A549 (cell line): Measurements from ENCODE around the gene FOXB2.
"Not testable (repeated sequence)": the region's sequence is repeated elsewhere in the genome, so short reads cannot be mapped to it uniquely, and the experiment has no call there.

Experiments used
- CBX2 ChIP-seq: fragments of 200-600 bp; sonication (generic); IDR thresholded peaks from 2 replicates; pipeline ENCODE4 v1.6.1; 2016; ENCODE audit warnings: low read depth, mild to moderate bottlenecking, borderline replicate concordance
- POLR2A ChIP-seq: IDR thresholded peaks from 2 replicates; pipeline ENCODE4 v1.6.1; 2012; ENCODE audit warnings: mild to moderate bottlenecking, low read length
- RAD21 ChIP-seq, 2 experiments: fragments of >200 bp in 1 of 2; sonication (Bioruptor Twin) in 1 of 2; formaldehyde crosslinking in 1 of 2; IDR thresholded peaks in 1 of 2; conservative IDR thresholded peaks in 1 of 2; 2 replicates in 1 of 2; 3 replicates in 1 of 2; pipeline ENCODE4 v1.6.1; 2012 to 2018; ENCODE audit warnings: inconsistent platforms in 1 of 2
- ZNF302 ChIP-seq: fragments of 250-450 bp; sonication (Bioruptor Pico); IDR thresholded peaks from 2 replicates; pipeline ENCODE4 v1.9.0; 2021; ENCODE audit warnings: inconsistent platforms, mild to moderate bottlenecking, moderate library complexity
- TF ChIP-seq, protein P1 (sequence below): fragments of >200 bp; sonication (Bioruptor Twin); formaldehyde crosslinking; IDR thresholded peaks from 3 replicates; pipeline ENCODE4 v1.5.1; 2016
- TF ChIP-seq, protein P2 (sequence below): fragments of 200-600 bp; sonication (generic); IDR thresholded peaks from 2 replicates; pipeline ENCODE4 v1.6.1; 2016; ENCODE audit warnings: antibody characterized with exemption, mild to moderate bottlenecking, moderate library complexity
- TF ChIP-seq, protein P3 (sequence below): fragments of 450-650 bp; IDR thresholded peaks from 2 replicates; pipeline ENCODE4 v1.6.1; 2014; ENCODE audit warnings: antibody characterized with exemption
- TF ChIP-seq, protein P4 (sequence below): IDR thresholded peaks from 2 replicates; pipeline ENCODE4 v1.6.1; 2012

DNA sequence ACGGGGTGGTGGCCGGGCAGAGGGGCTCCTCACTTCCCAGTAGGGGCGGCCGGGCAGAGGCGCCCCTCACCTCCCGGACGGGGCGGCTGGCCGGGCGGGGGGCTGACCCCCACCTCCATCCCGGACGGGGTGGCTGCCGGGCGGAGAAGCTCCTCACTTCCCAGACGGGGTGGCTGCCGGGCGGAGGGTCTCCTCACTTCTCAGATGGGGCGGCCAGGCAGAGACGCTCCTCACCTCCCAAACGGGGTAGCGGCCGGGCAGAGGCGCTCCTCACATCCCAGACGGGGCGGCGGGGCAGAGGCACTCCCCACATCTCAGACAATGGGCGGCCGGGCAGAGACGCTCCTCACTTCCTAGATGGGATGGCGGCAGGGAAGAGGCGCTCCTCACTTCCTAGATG, 41.2 kb downstream of the FOXB2 start:
- TF ChIP-seq POLR2A; RAD21 (conservative IDR thresholded peaks at IDR 0.05 in 1 of 2, IDR thresholded peaks at IDR 0.05 in 1 of 2); ZNF302; CBX2: not testable (repeated sequence)
- TF ChIP-seq, protein P1, sequence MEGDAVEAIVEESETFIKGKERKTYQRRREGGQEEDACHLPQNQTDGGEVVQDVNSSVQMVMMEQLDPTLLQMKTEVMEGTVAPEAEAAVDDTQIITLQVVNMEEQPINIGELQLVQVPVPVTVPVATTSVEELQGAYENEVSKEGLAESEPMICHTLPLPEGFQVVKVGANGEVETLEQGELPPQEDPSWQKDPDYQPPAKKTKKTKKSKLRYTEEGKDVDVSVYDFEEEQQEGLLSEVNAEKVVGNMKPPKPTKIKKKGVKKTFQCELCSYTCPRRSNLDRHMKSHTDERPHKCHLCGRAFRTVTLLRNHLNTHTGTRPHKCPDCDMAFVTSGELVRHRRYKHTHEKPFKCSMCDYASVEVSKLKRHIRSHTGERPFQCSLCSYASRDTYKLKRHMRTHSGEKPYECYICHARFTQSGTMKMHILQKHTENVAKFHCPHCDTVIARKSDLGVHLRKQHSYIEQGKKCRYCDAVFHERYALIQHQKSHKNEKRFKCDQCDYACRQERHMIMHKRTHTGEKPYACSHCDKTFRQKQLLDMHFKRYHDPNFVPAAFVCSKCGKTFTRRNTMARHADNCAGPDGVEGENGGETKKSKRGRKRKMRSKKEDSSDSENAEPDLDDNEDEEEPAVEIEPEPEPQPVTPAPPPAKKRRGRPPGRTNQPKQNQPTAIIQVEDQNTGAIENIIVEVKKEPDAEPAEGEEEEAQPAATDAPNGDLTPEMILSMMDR, result not testable (repeated sequence)
- TF ChIP-seq, protein P2, sequence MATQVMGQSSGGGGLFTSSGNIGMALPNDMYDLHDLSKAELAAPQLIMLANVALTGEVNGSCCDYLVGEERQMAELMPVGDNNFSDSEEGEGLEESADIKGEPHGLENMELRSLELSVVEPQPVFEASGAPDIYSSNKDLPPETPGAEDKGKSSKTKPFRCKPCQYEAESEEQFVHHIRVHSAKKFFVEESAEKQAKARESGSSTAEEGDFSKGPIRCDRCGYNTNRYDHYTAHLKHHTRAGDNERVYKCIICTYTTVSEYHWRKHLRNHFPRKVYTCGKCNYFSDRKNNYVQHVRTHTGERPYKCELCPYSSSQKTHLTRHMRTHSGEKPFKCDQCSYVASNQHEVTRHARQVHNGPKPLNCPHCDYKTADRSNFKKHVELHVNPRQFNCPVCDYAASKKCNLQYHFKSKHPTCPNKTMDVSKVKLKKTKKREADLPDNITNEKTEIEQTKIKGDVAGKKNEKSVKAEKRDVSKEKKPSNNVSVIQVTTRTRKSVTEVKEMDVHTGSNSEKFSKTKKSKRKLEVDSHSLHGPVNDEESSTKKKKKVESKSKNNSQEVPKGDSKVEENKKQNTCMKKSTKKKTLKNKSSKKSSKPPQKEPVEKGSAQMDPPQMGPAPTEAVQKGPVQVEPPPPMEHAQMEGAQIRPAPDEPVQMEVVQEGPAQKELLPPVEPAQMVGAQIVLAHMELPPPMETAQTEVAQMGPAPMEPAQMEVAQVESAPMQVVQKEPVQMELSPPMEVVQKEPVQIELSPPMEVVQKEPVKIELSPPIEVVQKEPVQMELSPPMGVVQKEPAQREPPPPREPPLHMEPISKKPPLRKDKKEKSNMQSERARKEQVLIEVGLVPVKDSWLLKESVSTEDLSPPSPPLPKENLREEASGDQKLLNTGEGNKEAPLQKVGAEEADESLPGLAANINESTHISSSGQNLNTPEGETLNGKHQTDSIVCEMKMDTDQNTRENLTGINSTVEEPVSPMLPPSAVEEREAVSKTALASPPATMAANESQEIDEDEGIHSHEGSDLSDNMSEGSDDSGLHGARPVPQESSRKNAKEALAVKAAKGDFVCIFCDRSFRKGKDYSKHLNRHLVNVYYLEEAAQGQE, result not testable (repeated sequence)
- TF ChIP-seq, protein P3, sequence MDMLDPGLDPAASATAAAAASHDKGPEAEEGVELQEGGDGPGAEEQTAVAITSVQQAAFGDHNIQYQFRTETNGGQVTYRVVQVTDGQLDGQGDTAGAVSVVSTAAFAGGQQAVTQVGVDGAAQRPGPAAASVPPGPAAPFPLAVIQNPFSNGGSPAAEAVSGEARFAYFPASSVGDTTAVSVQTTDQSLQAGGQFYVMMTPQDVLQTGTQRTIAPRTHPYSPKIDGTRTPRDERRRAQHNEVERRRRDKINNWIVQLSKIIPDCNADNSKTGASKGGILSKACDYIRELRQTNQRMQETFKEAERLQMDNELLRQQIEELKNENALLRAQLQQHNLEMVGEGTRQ, result not testable (repeated sequence)
- TF ChIP-seq, protein P4, sequence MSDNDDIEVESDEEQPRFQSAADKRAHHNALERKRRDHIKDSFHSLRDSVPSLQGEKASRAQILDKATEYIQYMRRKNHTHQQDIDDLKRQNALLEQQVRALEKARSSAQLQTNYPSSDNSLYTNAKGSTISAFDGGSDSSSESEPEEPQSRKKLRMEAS, result not testable (repeated sequence)
